ENCODE measurements around the gene NDUFB6.

NDUFB6 gene

GRCh38 chr9:32590898-32591297 lies 17.9 kb upstream of the NDUFB6 start:
- DNase-seq (ENCODE audit: low read depth): no peak
- H3K4me3 ChIP-seq (ENCODE audit: low read length): no peak overlapping the region
- TF ChIP-seq CTCF (conservative IDR thresholded peaks at IDR 0.05; ENCODE audit: low read depth, low read length): no peak

- no peak for TF ChIP-seq CTCF (conservative IDR thresholded peaks at IDR 0.05; ENCODE audit: low read depth, low read length)
- H3K4me3 ChIP-seq (ENCODE audit: low read length): no peak overlapping the region
- no peak for DNase-seq (ENCODE audit: low read depth)
These were observed 17.5 kb upstream of the NDUFB6 start for GRCh38 chr9:32590476-32590875.

- DNase-seq (ENCODE audit: low read depth): peak; percentile 14
- no peak overlapping the region for H3K4me3 ChIP-seq (ENCODE audit: low read length)
- peak; percentile 69 for TF ChIP-seq CTCF (conservative IDR thresholded peaks at IDR 0.05; ENCODE audit: low read depth, low read length)
These were observed 16.2 kb upstream of the NDUFB6 start for GRCh38 chr9:32589083-32589723.

GRCh38 chr9:32587901-32588300 lies 14.9 kb upstream of the NDUFB6 start:
- H3K4me3 ChIP-seq (ENCODE audit: low read length): no peak overlapping the region
- no peak for TF ChIP-seq CTCF (conservative IDR thresholded peaks at IDR 0.05; ENCODE audit: low read depth, low read length)
- no peak for DNase-seq (ENCODE audit: low read depth)

GRCh38 chr9:32584784-32585183 lies 11.8 kb upstream of the NDUFB6 start:
- no peak for DNase-seq (ENCODE audit: low read depth)
- H3K4me3 ChIP-seq (ENCODE audit: low read length): no peak overlapping the region
- TF ChIP-seq CTCF (conservative IDR thresholded peaks at IDR 0.05; ENCODE audit: low read depth, low read length): no peak

DNA sequence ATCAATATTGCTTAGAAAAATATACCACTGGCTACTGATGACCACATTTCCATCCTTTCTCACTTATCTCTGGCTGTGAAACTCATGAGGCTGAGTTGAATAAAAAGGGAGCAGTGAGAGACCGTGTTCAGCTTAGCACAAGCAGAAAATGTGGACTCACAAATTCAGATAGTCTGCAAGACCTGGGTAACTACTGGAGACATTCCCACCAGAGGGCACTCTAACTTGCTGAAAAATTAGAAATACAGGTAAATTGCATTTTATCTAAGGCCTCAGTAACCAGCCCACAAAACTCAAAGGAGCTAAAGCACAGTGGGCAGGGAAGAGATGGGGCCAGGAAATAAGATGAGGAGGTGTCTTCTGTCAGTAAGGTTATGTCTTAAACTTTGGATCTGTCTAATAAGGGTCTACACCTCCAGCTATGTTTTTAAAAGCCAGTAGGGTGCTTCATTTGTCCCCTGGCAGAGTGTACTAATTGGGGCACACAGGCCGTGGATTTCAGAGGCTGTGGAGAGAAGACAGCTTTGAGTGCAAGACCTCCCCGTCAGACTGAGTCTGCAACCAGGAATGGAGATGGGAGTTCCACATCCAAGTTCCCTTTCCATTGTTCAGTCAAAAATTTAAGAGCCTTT lies 8.7 kb upstream of the NDUFB6 start:
- peak; percentile 73 for TF ChIP-seq CTCF (conservative IDR thresholded peaks at IDR 0.05; ENCODE audit: low read depth, low read length)
- H3K4me3 ChIP-seq (ENCODE audit: low read length): no peak overlapping the region
- peak; percentile 34 for DNase-seq (ENCODE audit: low read depth)

Measured in retinal pigment epithelial cell (primary cell).